GM12878 (cell line): ENCODE results near the gene NOP16. TPM values are rescaled to one million over a fixed set of nuclear protein-coding genes. Genes with fewer than 3 reads are reported as not detected.
A peak's percentile ranks its signal among the peaks of the same experiment; 100 is the strongest.

Experiments used
- ATAC-seq: fragments of 200-7000 bp; cut with Tn5 transposase; 3 replicates; pipeline ENCODE4 v1.9.1; 2020; ENCODE audit warnings: mild to moderate bottlenecking, moderate library complexity
- BruUV-seq: library from RNA; stranded (reverse); fragments of 400-500 nt; replicated peaks from 2 replicates; lab custom pipeline; 2021; lab: Mats Ljungman, UMichigan
- CTCF ChIA-PET: fragments of 300-600 bp; sonication (Branson Sonifier 250); formaldehyde crosslinking; extraction: SDS; loops from one replicate; lab custom pipeline; 2021; ENCODE audit warnings: inconsistent platforms; lab: Yijun Ruan, JAX
- POLR2A ChIA-PET: fragments of 350-600 bp; formaldehyde crosslinking; extraction: SDS; loops from one replicate; lab custom pipeline; 2021; ENCODE audit warnings: inconsistent platforms; lab: Charles Lee
- RAD21 ChIA-PET: fragments of 300-600 bp; sonication (Branson Sonifier 250); formaldehyde crosslinking; loops from one replicate; lab custom pipeline; 2023; ENCODE audit warnings: antibody characterized with exemption; ENCODE audit not compliant: unreplicated experiment; lab: Charles Lee
- SMC1A ChIA-PET: fragments of 300-600 bp; sonication (Branson Sonifier 250); formaldehyde crosslinking; loops from one replicate; lab custom pipeline; 2023; ENCODE audit not compliant: unreplicated experiment, uncharacterized antibody; lab: Charles Lee
- DNase-seq: peaks from one replicate; pipeline ENCODE4 v3.0.0-alpha.2; 2011; ENCODE audit warnings: low read depth, low spot score
- FAIRE-seq: peaks from 3 replicates; lab custom pipeline; 2011; peaks lifted over from hg19 to GRCh38; lab: Jason Lieb, UNC
- H2AFZ ChIP-seq: 2 replicates; pipeline ENCODE4 v1.6.0; 2011; ENCODE audit warnings: low read depth, low read length, control low read depth; ENCODE audit not compliant: control insufficient read depth
- H3K27ac ChIP-seq: 2 replicates; pipeline ENCODE4 v1.5.1; 2011; ENCODE audit warnings: control low read depth; ENCODE audit not compliant: control insufficient read depth, insufficient read depth
- H3K27me3 ChIP-seq, 2 experiments: replicated peaks in 1 of 2; 2 replicates each; pipeline versions ENCODE4 v1.6.0 to v1.6.1; 2011; ENCODE audit warnings: low read length in 1 of 2; ENCODE audit not compliant: control insufficient read depth in 2 of 2, insufficient read depth in 2 of 2
- H3K36me3 ChIP-seq, 2 experiments: 2 replicates each; pipeline ENCODE4 v1.5.1; 2011; ENCODE audit warnings: low read length in 1 of 2; ENCODE audit not compliant: control insufficient read depth in 2 of 2, insufficient read depth in 2 of 2
- H3K4me1 ChIP-seq: 2 replicates; pipeline ENCODE4 v1.6.1; 2011; ENCODE audit warnings: mild to moderate bottlenecking, low read length, moderate library complexity, mixed read lengths; ENCODE audit not compliant: control insufficient read depth, insufficient read depth
- H3K4me2 ChIP-seq: 2 replicates; pipeline ENCODE4 v1.6.0; 2011; ENCODE audit warnings: control low read depth; ENCODE audit not compliant: control insufficient read depth, insufficient read depth
- H3K4me3 ChIP-seq: fragments of 200-600 bp; sonication (generic); 2 replicates; pipeline ENCODE4 v1.5.1; 2016
- H3K79me2 ChIP-seq: 2 replicates; pipeline ENCODE4 v1.6.0; 2011; ENCODE audit warnings: low read length; ENCODE audit not compliant: control insufficient read depth, insufficient read depth
- H3K9ac ChIP-seq: 2 replicates; pipeline ENCODE4 v1.8.0; 2011; ENCODE audit warnings: low read length, control low read depth, mixed read lengths; ENCODE audit not compliant: control insufficient read depth, insufficient read depth
- H3K9me3 ChIP-seq: replicated peaks from 3 replicates; pipeline ENCODE4 v1.5.1; 2011; ENCODE audit warnings: mild to moderate bottlenecking, low read length; ENCODE audit not compliant: control insufficient read depth, insufficient read depth
- H4K20me1 ChIP-seq: 2 replicates; pipeline ENCODE4 v1.6.0; 2011; ENCODE audit not compliant: control insufficient read depth, insufficient read depth
- CBX3 ChIP-seq: fragments of 200-600 bp; sonication (generic); IDR thresholded peaks from 2 replicates; pipeline ENCODE4 v1.6.1; 2016; ENCODE audit warnings: low read depth, borderline replicate concordance
- CBX5 ChIP-seq: sonication (generic); IDR thresholded peaks from 2 replicates; pipeline ENCODE4 v1.6.1; 2016; ENCODE audit warnings: low read depth, moderate library complexity, mild to moderate bottlenecking, inconsistent platforms
- CHD4 ChIP-seq: fragments of 200-600 bp; sonication (generic); IDR thresholded peaks from 2 replicates; pipeline ENCODE4 v1.6.1; 2016; ENCODE audit warnings: mild to moderate bottlenecking
- JUND ChIP-seq: IDR thresholded peaks from 2 replicates; pipeline ENCODE4 v1.6.1; 2012; ENCODE audit warnings: low read depth, mild to moderate bottlenecking, low read length, improper control_type of control experiment, moderate library complexity
- MYC ChIP-seq: IDR thresholded peaks from 2 replicates; pipeline ENCODE4 v1.6.1; 2011; ENCODE audit warnings: mild to moderate bottlenecking, low read length, moderate library complexity, inconsistent platforms; ENCODE audit not compliant: insufficient read depth, insufficient replicate concordance, insufficient read length, severe bottlenecking
- PAX8 ChIP-seq: fragments of 450-650 bp; IDR thresholded peaks from 2 replicates; pipeline ENCODE4 v1.6.1; 2017; ENCODE audit warnings: mild to moderate bottlenecking, moderate library complexity
- PBX3 ChIP-seq: IDR thresholded peaks from 2 replicates; pipeline ENCODE4 v1.6.1; 2011; ENCODE audit warnings: mild to moderate bottlenecking, low read depth, low read length, moderate library complexity; ENCODE audit not compliant: insufficient replicate concordance
- POLR2AphosphoS2 ChIP-seq: IDR thresholded peaks from 2 replicates; pipeline ENCODE4 v1.6.1; 2011; ENCODE audit warnings: low read depth, mild to moderate bottlenecking, low read length, improper control_type of control experiment, moderate library complexity
- RFX5 ChIP-seq: IDR thresholded peaks from 2 replicates; pipeline ENCODE4 v1.6.1; 2011; ENCODE audit warnings: low read depth, low read length, improper control_type of control experiment
- STAT1 ChIP-seq: fragments of 450-650 bp; conservative IDR thresholded peaks from 2 replicates; pipeline ENCODE4 v1.6.1; 2014; ENCODE audit warnings: antibody characterized with exemption, mild to moderate bottlenecking
- WGBS: methylation state at CpG from one replicate; pipeline ENCODE4 v1.1.6; 2016; ENCODE audit warnings: low lambda C conversion rate; ENCODE audit not compliant: insufficient replicate concordance, insufficient coverage; ENCODE audit errors: missing lambda C conversion rate; 5-methylcytosine and 5-hydroxymethylcytosine counted together
- in situ Hi-C: fragments of 300-500 bp; cut with MboI; formaldehyde crosslinking; loops from 9 replicates; pipeline ENCODE4 v1.14.3; 2018; ENCODE audit warnings: mixed read lengths
- intact Hi-C: fragments of 100-400 bp; cut with micrococcal nuclease; formaldehyde crosslinking; loops from one replicate; pipeline ENCODE4 v1.14.2; 2022; ENCODE audit not compliant: unreplicated experiment
- polyA plus RNA-seq, 11 experiments: library from polyadenylated mRNA; depleted of rRNA in 4 of 11; unstranded in 6 of 11; stranded (reverse) in 5 of 11; fragments of >200 nt; fragmentation: Nextera tagmentation in 4 of 11; fragmentation: Illumina TruSeq in 1 of 11; extraction: Ambion mirVana in 4 of 11; extraction: Trizol in 1 of 11; gene quantifications; 1 replicate in 1 of 11; 2 replicates in 10 of 11; pipeline versions ENCODE4 v1.2.1 to v1.2.3, GENCODE V29; 2011 to 2016; ENCODE audit warnings: inconsistent platforms in 2 of 11, missing spikeins in 2 of 11, low read depth in 1 of 11
- total RNA-seq, 4 experiments: library from RNA; depleted of rRNA in 3 of 4; stranded (reverse); fragments of >200 nt in 3 of 4; fragmentation: Illumina TruSeq in 1 of 4; extraction: Trizol in 1 of 4; gene quantifications; 2 replicates each; pipeline versions ENCODE4 v1.2.1 to v1.2.3, GENCODE V29; 2013 to 2021

Gene NOP16
- total and polyA plus RNA-seq, 10 of the 15 experiments (the other 5 are each of a cell fraction or from before 2014, with no cell fraction given): 50.3 to 276 (median 116) TPM

DNA sequence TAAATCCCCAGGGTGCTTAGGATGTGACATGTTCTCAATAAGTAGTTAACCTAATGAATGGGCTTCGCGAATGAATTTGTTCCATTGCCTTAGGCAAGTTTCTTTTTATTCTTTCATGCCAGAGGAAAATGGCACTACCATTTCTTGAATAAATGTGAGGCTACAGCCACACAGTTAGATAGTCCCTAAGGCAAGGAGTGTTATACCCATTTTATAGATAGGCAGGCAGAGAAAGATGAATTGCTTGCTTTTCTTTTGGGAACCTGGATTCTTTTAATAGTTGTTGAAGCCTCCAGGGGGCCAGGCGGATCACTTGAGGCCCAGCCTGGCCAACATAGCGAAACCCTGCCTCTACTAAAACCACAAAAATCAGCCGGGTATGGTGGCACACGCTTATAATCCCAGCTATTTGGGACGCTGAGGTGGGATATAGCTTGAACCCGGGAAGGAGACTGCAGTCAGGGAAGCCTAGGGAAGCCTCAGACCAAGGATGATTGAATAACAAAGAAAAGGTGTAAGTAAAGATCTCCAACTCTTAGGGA is 943 bp downstream of the NOP16 start:
- ChIA-PET CTCF (interaction anchor here (1.1 kb wide), 1 partner anchor 25 kb away, joined by 4 read pairs; no protein-coding TSS in a partner anchor), SMC1A (interaction anchor here (0.6 to 2.0 kb wide), 2 partner anchors 25 to 515 kb away, joined by 3 to 7 read pairs; no protein-coding TSS in a partner anchor), RAD21 (no interaction called here), POLR2A (interaction anchor here (0.8 to 1.6 kb wide), 4 partner anchors 17 to 148 kb away, joined by 3 to 9 read pairs (median 5); partner anchors contain the start of gene KIAA1191)
- H3K9me3 ChIP-seq: no peaks in the 10 kb centered on the region
- H3K4me2 ChIP-seq: peak overlapping the region; percentile 72
- intact Hi-C loops: loop anchor here (5.0 to 10.0 kb wide), 2 partner anchors 147 to 150 kb away; partner anchors contain the start of genes RNF44 and SIMC1
- no TSS peak for BruUV-seq
- no peak for FAIRE-seq
- peak overlapping the region; percentile 97 for H3K27ac ChIP-seq
- WGBS: 25% methylated on average over 8 of the region's 8 CpGs
- H4K20me1 ChIP-seq: peaks cover 3% of the 10 kb centered on the region; the same call in 1 of the 2 replicates
- H3K4me3 ChIP-seq: peak overlapping the region; percentile 90
- H3K4me1 ChIP-seq: peaks cover 11% of the 10 kb centered on the region
- TF ChIP-seq MYC (no peak), RFX5 (no peak), CBX3 (no peak), PBX3 (no peak), JUND (no peak), PAX8 (no peak), POLR2AphosphoS2 (no peak), STAT1 (no peak), CBX5 (no peak), CHD4 (no peak)
- TF ChIP-seq, all 136 proteins: peak for 0
- Histone ChIP-seq H3K9ac (peak overlapping the region; percentile 87), H3K27me3 (no peaks in the 10 kb centered on the region), H2AFZ (no peak overlapping the region), H3K79me2 (peaks cover 50% of the 10 kb centered on the region), H3K36me3 (peaks cover 20 to 25% of the 10 kb centered on the region in 2 experiments)
- no peak for DNase-seq
- in situ Hi-C loops: no loop called here
- ATAC-seq: no peak
